Activated naive CD4-positive, alpha-beta T cell treated with anti-CD3 and anti-CD28 coated beads, Interleukin-2, amount 50 U/mL, for 72 hours (primary cell): ENCODE measurements around the gene PGBD4. TPM values are rescaled to one million over a fixed set of nuclear protein-coding genes. Genes with fewer than 3 reads are reported as not detected.
"Not testable (repeated sequence)": the region's sequence is repeated elsewhere in the genome, so short reads cannot be mapped to it uniquely, and the experiment has no call there.

Experiments
- ATAC-seq, 2 donors: fragments of 150-1000 bp; cut with Tn5 transposase; 2 replicates each; pipeline ENCODE4 v1.10.0; 2021; ENCODE audit warnings: mild to moderate bottlenecking in 2 of 2, moderate library complexity in 2 of 2
- DNase-seq, 2 donors: peaks; one replicate each; pipeline ENCODE4 v3.0.0; 2021 to 2022; ENCODE audit warnings: low spot score in 2 of 2
- H3K27ac Mint-ChIP-seq, 2 donors: one replicate each; pipeline ENCODE4 v1.8.0; 2022; ENCODE audit warnings: mild to moderate bottlenecking in 2 of 2, mixed read lengths in 2 of 2
- H3K36me3 Mint-ChIP-seq, 2 donors: one replicate each; pipeline ENCODE4 v1.8.0; 2022; ENCODE audit warnings: mixed read lengths in 2 of 2
- H3K9me3 Mint-ChIP-seq, 2 donors: one replicate each; pipeline ENCODE4 v1.8.0; 2022; ENCODE audit warnings: mixed read lengths in 2 of 2
- total RNA-seq, 2 donors: library from RNA; stranded (reverse); gene quantifications; one replicate each; pipeline ENCODE4 v1.2.3, GENCODE V29; 2022

PGBD4 gene
- total RNA-seq, 2 donors from 2014 or later, result 3.2 to 3.4 TPM

DNA sequence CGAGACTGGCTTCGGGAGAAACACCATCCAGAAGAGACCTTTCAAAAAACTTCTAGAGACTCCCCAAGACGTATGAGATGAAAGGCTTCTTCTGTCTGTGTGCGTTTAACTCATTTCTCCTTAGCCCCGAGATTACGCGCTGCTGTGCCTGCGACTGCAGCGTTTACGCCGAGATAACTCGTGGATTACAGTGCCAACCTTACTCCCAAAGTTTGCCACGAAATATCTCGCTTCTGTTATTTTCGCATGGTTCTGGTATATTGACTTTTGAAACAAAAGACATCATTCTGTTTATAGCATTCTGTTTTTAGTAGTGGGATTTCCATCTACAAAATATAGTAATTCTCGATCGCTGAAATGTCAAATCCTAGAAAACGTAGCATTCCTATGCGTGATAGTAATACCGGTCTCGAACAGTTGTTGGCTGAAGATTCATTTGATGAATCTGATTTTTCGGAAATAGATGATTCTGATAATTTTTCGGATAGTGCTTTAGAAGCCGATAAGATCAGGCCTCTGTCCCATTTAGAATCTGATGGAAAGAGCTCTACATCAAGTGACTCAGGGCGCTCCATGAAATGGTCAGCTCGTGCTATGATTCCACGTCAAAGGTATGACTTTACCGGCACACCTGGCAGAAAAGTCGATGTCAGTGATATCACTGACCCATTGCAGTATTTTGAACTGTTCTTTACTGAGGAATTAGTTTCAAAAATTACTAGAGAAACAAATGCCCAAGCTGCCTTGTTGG is 467 bp downstream of the PGBD4 start:
- ATAC-seq, result no peak
- peaks cover 8 to 13% of the 10 kb centered on the region in 2 donors for H3K9me3 Mint-ChIP-seq
- peak overlapping the region; percentile 96 to 100 for H3K27ac Mint-ChIP-seq
- peaks cover 27 to 45% of the 10 kb centered on the region in 2 donors for H3K36me3 Mint-ChIP-seq
- no peak for DNase-seq

DNA sequence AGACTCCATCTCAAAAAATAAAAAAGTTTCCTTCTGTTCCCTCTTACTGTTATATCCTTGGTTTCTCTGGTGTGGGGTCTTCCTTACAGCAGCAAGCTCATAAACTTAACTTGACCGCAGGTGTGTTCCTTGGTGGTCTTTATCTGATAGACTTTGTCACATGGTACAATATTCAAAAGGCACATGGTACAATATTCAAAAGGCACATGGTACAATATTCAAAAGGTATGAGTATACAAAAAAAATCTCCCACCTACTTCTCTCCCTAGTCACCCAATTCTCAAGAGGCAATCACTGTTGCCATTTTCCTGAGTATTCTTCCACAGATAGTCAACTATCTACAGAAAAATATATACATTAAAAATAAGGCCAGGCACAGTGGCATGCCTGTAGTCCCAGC is 4.5 kb downstream of the PGBD4 start:
- peaks cover 21 to 38% of the 10 kb centered on the region in 2 donors for H3K36me3 Mint-ChIP-seq
- no peak overlapping the region for H3K27ac Mint-ChIP-seq
- no peak for ATAC-seq
- H3K9me3 Mint-ChIP-seq, result peaks cover 8 to 13% of the 10 kb centered on the region in 2 donors
- DNase-seq, result no peak

- DNase-seq, result no peak
- Mint-ChIP-seq H3K9me3 (peaks cover 8 to 13% of the 10 kb centered on the region in 2 donors), H3K27ac (no peak overlapping the region), H3K36me3 (peaks cover 17 to 29% of the 10 kb centered on the region in 2 donors)
- no peak for ATAC-seq
Observed at GRCh38 chr15:34107315-34107714, 5.4 kb downstream of the PGBD4 start.

- DNase-seq (no peak), ATAC-seq (peak; percentile 34 to 68)
- Mint-ChIP-seq H3K36me3 (peaks cover 0 to 8% of the 10 kb centered on the region in 2 donors), H3K9me3 (peaks cover 0 to 5% of the 10 kb centered on the region in 2 donors), H3K27ac (no peak overlapping the region)
Observed at GRCh38 chr15:34109797-34110663, 8.1 kb downstream of the PGBD4 start.

DNA sequence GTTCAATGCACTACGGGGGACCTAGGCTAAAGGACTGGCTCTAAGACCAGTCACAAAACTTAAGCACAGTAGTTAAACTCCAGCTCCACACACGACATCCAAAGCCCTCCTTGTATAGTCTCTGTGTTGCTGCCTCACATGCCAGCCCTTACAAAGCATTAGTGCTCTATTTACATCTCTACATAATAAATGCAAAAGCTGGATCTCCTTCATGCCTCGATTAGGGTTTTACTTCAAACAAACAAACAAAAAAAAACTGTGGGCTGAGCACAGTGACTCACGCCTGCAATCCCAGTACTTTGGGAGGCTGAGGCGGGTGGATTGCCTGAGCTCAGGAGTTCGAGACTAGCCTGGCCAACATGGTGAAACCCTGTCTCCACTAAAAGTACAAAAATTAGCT is 9.6 kb downstream of the PGBD4 start:
- Mint-ChIP-seq H3K27ac (no peak overlapping the region), H3K36me3 (peaks cover 0 to 1% of the 10 kb centered on the region in 2 donors), H3K9me3 (peaks cover 0 to under 1% of the 10 kb centered on the region in 2 donors)
- DNase-seq, result no peak
- no peak for ATAC-seq

- H3K36me3 Mint-ChIP-seq, result no peaks in the 10 kb centered on the region
- no peak for DNase-seq
- H3K9me3 Mint-ChIP-seq, result no peaks in the 10 kb centered on the region
Observed at GRCh38 chr15:34114215-34114614, 12.3 kb downstream of the PGBD4 start.

GRCh38 chr15:34114739-34115138 is 12.9 kb downstream of the PGBD4 start:
- H3K36me3 Mint-ChIP-seq, result no peaks in the 10 kb centered on the region

More at GRCh38 chr15:34114215-34114614, 12.3 kb downstream of the PGBD4 start:
- no peak for ATAC-seq
- H3K27ac Mint-ChIP-seq, result no peak overlapping the region

GRCh38 chr15:34116620-34117019 is 14.7 kb downstream of the PGBD4 start:
- ATAC-seq (no peak), DNase-seq (no peak)
- H3K36me3 Mint-ChIP-seq, result no peaks in the 10 kb centered on the region
- H3K27ac Mint-ChIP-seq, result no peak overlapping the region
- H3K9me3 Mint-ChIP-seq, result no peaks in the 10 kb centered on the region

More at GRCh38 chr15:34114739-34115138, 12.9 kb downstream of the PGBD4 start:
- no peak for DNase-seq
- no peak overlapping the region for H3K27ac Mint-ChIP-seq
- no peaks in the 10 kb centered on the region for H3K9me3 Mint-ChIP-seq
- no peak for ATAC-seq

DNA sequence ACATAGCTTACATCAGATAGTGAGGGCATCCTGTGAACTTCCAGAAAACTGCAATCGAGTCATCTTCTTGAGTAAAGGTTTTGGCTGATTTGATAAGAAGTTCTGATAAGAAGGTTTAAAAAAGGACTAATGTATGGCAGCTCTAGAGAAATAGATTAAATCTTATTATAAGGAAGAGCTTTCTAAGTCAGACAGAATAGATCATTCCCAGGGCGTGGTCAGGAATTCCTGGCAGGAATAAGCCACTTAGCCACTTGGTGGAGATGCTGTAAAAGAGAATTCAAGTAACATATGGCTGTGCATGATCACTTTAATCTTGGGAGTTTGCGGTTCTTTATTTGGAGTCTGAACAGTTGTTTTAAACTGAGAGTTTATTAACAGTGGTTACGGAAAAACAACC is 17.4 kb downstream of the PGBD4 start:
- Mint-ChIP-seq H3K36me3 (no peaks in the 10 kb centered on the region), H3K9me3 (no peaks in the 10 kb centered on the region), H3K27ac (no peak overlapping the region)
- DNase-seq (no peak), ATAC-seq (no peak)

- H3K36me3 Mint-ChIP-seq, H3K27ac Mint-ChIP-seq, H3K9me3 Mint-ChIP-seq, ATAC-seq, DNase-seq: not testable (repeated sequence)
Observed at GRCh38 chr15:34120420-34120819, 18.5 kb downstream of the PGBD4 start.

DNA sequence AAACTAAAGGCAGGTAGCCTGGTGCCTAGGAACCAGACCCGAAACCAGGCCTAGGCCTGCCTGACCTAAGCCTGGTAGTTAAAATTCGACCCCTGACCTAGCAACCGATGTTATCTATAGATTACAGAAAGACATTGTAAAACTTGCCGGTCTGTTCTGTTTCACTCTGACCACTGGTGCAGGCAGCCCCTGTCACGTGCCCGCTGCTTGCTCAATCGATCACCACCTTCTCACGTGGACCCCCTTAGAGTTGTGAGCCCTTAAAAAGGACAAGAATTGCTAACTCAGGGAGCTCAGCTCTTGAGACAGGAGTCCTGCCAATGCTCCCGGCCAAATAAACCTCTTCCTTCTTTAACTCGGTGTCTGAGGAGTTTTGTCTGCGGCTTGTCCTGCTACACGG is 19.9 kb downstream of the PGBD4 start:
- not testable (repeated sequence) for DNase-seq, H3K36me3 Mint-ChIP-seq, H3K9me3 Mint-ChIP-seq, ATAC-seq, H3K27ac Mint-ChIP-seq

- Mint-ChIP-seq H3K36me3 (no peaks in the 10 kb centered on the region), H3K27ac (no peak overlapping the region), H3K9me3 (no peaks in the 10 kb centered on the region)
- DNase-seq, result no peak
- ATAC-seq, result no peak
Observed at GRCh38 chr15:34122771-34123183, 20.9 kb downstream of the PGBD4 start.

DNA sequence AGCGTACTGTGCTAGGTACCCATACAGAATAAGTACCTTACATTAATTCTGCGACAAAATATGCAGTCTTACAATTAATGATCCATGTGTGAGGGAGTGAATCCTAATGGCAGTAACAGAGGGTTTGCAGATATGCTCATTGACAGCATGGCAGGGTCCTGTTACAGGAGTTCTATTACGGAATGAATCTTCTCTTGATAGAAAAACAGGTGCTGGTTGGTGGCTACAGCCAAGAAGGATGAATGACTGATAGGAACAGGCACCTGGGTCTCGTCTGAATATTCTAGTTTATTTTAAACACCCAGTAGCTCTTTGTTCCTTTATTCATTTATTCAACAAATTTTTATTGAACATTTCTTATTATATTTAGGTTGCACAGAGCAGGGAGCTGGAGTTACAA is 22.8 kb downstream of the PGBD4 start:
- Mint-ChIP-seq H3K27ac (no peak overlapping the region), H3K36me3 (no peaks in the 10 kb centered on the region), H3K9me3 (peaks cover 0 to 3% of the 10 kb centered on the region in 2 donors)
- ATAC-seq (no peak), DNase-seq (no peak)

GRCh38 chr15:34125945-34126344 is 24.1 kb downstream of the PGBD4 start:
- Mint-ChIP-seq H3K27ac (no peak overlapping the region), H3K9me3 (peaks cover 0 to 3% of the 10 kb centered on the region in 2 donors), H3K36me3 (no peaks in the 10 kb centered on the region)
- ATAC-seq, result no peak
- no peak for DNase-seq

DNA sequence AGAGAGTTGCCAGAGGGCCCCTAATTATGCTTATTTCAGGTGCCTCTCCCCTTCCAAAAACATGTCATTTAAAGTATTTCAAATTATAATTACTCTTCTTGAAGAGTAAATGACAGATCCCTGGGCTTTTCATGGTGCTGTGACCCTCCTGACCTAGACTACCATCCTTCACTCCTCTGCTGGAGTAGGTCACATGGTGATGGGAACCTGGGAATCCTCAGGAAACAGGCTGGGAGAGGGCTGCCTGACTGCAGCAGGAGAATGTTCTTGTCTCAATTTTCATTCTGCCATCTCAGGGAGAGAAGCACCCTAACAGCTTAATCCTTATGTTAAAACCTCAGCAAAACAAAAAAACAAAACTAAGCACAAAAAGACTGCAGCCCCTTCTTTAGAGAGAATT is 24.6 kb downstream of the PGBD4 start:
- H3K36me3 Mint-ChIP-seq, result no peaks in the 10 kb centered on the region
- peaks cover 0 to 3% of the 10 kb centered on the region in 2 donors for H3K9me3 Mint-ChIP-seq
- ATAC-seq (no peak), DNase-seq (no peak)
- no peak overlapping the region for H3K27ac Mint-ChIP-seq

DNA sequence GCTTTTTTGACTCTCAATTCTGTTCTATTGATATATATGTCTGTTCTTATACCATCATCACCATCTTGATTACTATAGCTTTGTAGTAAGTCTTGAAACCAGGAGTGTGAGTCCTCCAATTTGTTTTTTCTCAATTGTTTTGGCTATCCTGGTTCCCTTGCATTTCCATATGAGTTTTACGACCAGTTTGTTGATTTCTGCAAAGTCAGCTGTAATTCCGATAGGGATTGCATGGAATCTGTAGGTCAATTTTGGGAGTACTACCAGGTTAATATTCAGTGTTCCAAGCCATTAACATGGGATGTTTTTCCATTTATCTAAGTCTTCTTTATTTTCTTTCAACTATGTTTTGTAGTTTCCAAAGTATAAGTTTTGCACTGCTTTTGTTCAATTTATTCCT is 27.0 kb downstream of the PGBD4 start:
- Mint-ChIP-seq H3K9me3 (peaks cover 0 to 3% of the 10 kb centered on the region in 2 donors), H3K36me3 (no peaks in the 10 kb centered on the region), H3K27ac (no peak overlapping the region)
- DNase-seq, result no peak
- no peak for ATAC-seq

DNA sequence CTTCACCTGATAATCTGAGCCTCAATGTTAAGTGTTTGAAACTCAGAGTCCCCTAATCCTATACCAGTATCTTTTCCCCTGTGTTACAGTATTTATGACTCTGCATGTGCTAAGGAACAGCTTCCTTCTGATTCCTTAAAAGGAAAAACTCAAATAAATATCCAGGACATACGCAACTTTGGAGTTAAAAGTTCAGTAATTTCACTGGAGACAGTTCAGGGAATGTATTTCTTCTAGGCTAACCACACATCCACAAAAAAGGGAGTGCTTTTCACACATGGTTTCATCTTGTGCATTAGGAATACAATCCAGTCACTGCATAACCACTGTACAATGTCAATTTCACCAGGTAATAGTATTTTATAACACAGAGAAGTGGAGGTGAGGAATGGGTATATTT is 31.0 kb downstream of the PGBD4 start:
- ATAC-seq (no peak), DNase-seq (no peak)
- Mint-ChIP-seq H3K27ac (no peak overlapping the region), H3K36me3 (no peaks in the 10 kb centered on the region), H3K9me3 (peaks cover 0 to 3% of the 10 kb centered on the region in 2 donors)
